Astrocyte (in vitro differentiated cells and primary cell): ENCODE data around the gene LRWD1. TPM values are rescaled to one million over a fixed set of nuclear protein-coding genes. Genes with fewer than 3 reads are reported as not detected.
"Not testable (repeated sequence)": the region's sequence is repeated elsewhere in the genome, so short reads cannot be mapped to it uniquely, and the experiment has no call there.

ENCODE experiments used
- DNase-seq: peaks from one replicate; pipeline ENCODE4 v3.0.0-alpha.2; 2010; ENCODE audit warnings: low read depth
- FAIRE-seq: peaks from 2 replicates; lab custom pipeline; 2011; peaks lifted over from hg19 to GRCh38; lab: Jason Lieb, UNC
- H2AFZ ChIP-seq: 2 replicates; pipeline ENCODE4 v1.6.0; 2012; ENCODE audit warnings: low read depth, low read length, inconsistent platforms
- H3K27ac ChIP-seq: 2 replicates; pipeline ENCODE4 v1.5.1; 2011; ENCODE audit warnings: low read depth, low read length, inconsistent platforms
- H3K27me3 ChIP-seq: 2 replicates; pipeline ENCODE4 v1.6.0; 2011; ENCODE audit warnings: low read length, inconsistent platforms; ENCODE audit not compliant: insufficient read depth
- H3K36me3 ChIP-seq: 2 replicates; pipeline ENCODE4 v1.5.1; 2011; ENCODE audit warnings: low read length, inconsistent platforms; ENCODE audit not compliant: insufficient read depth
- H3K4me1 ChIP-seq: 2 replicates; pipeline ENCODE4 v1.5.1; 2011; ENCODE audit warnings: low read length, inconsistent platforms; ENCODE audit not compliant: insufficient read depth
- H3K4me2 ChIP-seq: 2 replicates; pipeline ENCODE4 v1.6.0; 2012; ENCODE audit warnings: low read length, inconsistent platforms
- H3K4me3 ChIP-seq: 2 replicates; pipeline ENCODE4 v1.5.1; 2011; ENCODE audit warnings: low read depth, mild to moderate bottlenecking, low read length, inconsistent platforms; ENCODE audit not compliant: insufficient read depth
- H3K79me2 ChIP-seq: 2 replicates; pipeline ENCODE4 v1.6.0; 2012; ENCODE audit warnings: mild to moderate bottlenecking, low read length, inconsistent platforms; ENCODE audit not compliant: insufficient read depth
- H3K9ac ChIP-seq: 2 replicates; pipeline ENCODE4 v1.6.0; 2012; ENCODE audit warnings: mild to moderate bottlenecking, low read length, inconsistent platforms
- H3K9me3 ChIP-seq: 2 replicates; pipeline ENCODE4 v1.5.1; 2012; ENCODE audit warnings: low read depth, mild to moderate bottlenecking, low read length, inconsistent platforms; ENCODE audit not compliant: insufficient read depth
- H4K20me1 ChIP-seq: 2 replicates; pipeline ENCODE4 v1.6.0; 2012; ENCODE audit warnings: low read length, inconsistent platforms; ENCODE audit not compliant: insufficient read depth
- H3K27ac Mint-ChIP-seq: one replicate; pipeline ENCODE4 v1.8.0; 2021; ENCODE audit warnings: mild to moderate bottlenecking, mixed read lengths; ENCODE audit not compliant: unreplicated experiment
- H3K27me3 Mint-ChIP-seq: one replicate; pipeline ENCODE4 v1.8.0; 2021; ENCODE audit warnings: low read depth, mixed read lengths; ENCODE audit not compliant: unreplicated experiment
- H3K36me3 Mint-ChIP-seq: one replicate; pipeline ENCODE4 v1.8.0; 2021; ENCODE audit warnings: low read depth, mixed read lengths; ENCODE audit not compliant: unreplicated experiment
- H3K4me1 Mint-ChIP-seq: one replicate; pipeline ENCODE4 v1.8.0; 2021; ENCODE audit warnings: low read depth, mixed read lengths; ENCODE audit not compliant: unreplicated experiment
- H3K4me3 Mint-ChIP-seq: one replicate; pipeline ENCODE4 v1.8.0; 2021; ENCODE audit warnings: mild to moderate bottlenecking, moderate library complexity, mixed read lengths; ENCODE audit not compliant: unreplicated experiment
- H3K9me3 Mint-ChIP-seq: one replicate; pipeline ENCODE4 v1.8.0; 2021; ENCODE audit warnings: mild to moderate bottlenecking, mixed read lengths; ENCODE audit not compliant: unreplicated experiment
- total RNA-seq: library from RNA; stranded (reverse); gene quantifications from 2 replicates; pipeline ENCODE4 v1.2.1, GENCODE V29; 2021

LRWD1 gene
- total RNA-seq, 1 donor from 2014 or later = 26.2 TPM

- not testable (repeated sequence) for H3K27ac ChIP-seq, DNase-seq, H3K36me3 ChIP-seq, H3K4me1 Mint-ChIP-seq, H3K9me3 ChIP-seq, H3K4me1 ChIP-seq, H3K9ac ChIP-seq, H3K9me3 Mint-ChIP-seq, H3K4me3 ChIP-seq, H3K79me2 ChIP-seq, FAIRE-seq, H2AFZ ChIP-seq, H3K27ac Mint-ChIP-seq, H3K4me3 Mint-ChIP-seq, H3K27me3 ChIP-seq, H4K20me1 ChIP-seq, H3K27me3 Mint-ChIP-seq, H3K4me2 ChIP-seq, H3K36me3 Mint-ChIP-seq
These were observed 25.8 kb downstream of the LRWD1 start for GRCh38 chr7:102490529-102491075.

DNA sequence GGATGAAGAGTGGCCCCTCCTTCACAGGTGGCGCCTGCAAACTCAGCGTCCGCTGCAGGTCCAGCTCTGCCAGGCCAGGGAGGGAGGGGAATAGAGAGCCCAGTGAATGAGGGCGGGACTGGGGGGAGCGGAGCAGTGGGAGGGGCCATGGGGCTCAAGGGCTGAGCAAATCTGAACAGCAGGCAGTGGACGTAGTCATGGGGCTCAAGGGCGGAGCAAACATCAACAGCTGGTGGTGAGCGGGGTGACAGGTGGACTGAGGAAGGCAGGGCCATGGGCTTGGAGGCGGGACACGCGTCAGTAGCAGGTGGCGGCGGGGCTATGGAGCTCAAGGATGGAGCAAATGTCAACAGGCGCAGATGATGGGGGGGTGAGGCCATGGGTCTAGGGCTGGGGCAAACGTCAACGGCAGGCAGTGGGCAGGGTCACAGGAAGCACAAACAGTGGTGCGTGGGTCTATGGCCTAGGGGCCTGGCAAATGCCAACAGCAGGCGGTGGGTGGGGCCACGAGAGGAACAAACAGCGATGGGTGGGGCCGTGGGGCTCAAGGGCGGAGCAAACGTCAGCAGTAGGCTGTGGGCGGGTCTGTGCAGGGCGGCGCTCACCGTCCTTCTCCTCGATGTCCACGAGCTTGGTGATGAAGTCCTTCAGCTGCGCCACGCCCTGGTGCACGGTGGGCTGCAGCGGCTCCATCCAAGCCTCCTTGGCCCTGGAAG lies 28.6 kb downstream of the LRWD1 start:
- not testable (repeated sequence) for H3K27ac ChIP-seq, H3K27me3 Mint-ChIP-seq, DNase-seq, H3K4me3 Mint-ChIP-seq, H3K4me3 ChIP-seq, H3K27me3 ChIP-seq, H3K9me3 Mint-ChIP-seq, H3K4me2 ChIP-seq, H3K4me1 ChIP-seq, H2AFZ ChIP-seq, H3K36me3 ChIP-seq, H3K79me2 ChIP-seq, H3K27ac Mint-ChIP-seq, H4K20me1 ChIP-seq, H3K9ac ChIP-seq, H3K36me3 Mint-ChIP-seq, H3K9me3 ChIP-seq, H3K4me1 Mint-ChIP-seq, FAIRE-seq

DNA sequence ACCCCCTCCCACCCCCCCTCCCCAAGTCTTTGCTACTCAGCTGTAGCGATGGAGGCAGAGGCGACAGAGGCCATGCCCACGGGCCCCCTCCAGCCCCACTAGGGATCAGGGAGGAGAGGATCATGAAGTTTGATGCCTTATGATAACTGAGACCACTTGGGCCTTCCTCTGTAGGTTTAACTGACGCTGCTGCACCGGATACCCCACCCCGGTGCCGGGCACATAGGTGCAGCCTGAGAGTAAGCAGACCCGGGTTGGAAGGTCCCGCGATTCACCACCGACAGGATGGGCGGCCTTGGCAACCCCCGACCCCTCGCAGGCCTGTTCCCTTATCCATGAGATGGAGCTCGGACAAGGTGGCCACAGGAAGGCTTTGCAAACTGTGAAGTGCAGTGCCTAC lies 29.2 kb downstream of the LRWD1 start:
- H3K4me1 Mint-ChIP-seq, H3K9ac ChIP-seq, H3K27me3 Mint-ChIP-seq, H3K27ac Mint-ChIP-seq, H3K27ac ChIP-seq, H3K36me3 Mint-ChIP-seq, H2AFZ ChIP-seq, H3K9me3 ChIP-seq, H3K4me2 ChIP-seq, H4K20me1 ChIP-seq, H3K4me3 Mint-ChIP-seq, H3K79me2 ChIP-seq, H3K4me3 ChIP-seq, DNase-seq, H3K4me1 ChIP-seq, H3K27me3 ChIP-seq, H3K36me3 ChIP-seq, FAIRE-seq, H3K9me3 Mint-ChIP-seq: not testable (repeated sequence)

- FAIRE-seq, H4K20me1 ChIP-seq, H3K4me3 ChIP-seq, H3K27me3 Mint-ChIP-seq, H3K27me3 ChIP-seq, H3K9me3 ChIP-seq, H3K36me3 Mint-ChIP-seq, H3K9ac ChIP-seq, H3K4me1 Mint-ChIP-seq, H3K4me1 ChIP-seq, H3K27ac ChIP-seq, H3K36me3 ChIP-seq, H3K4me3 Mint-ChIP-seq, DNase-seq, H3K4me2 ChIP-seq, H3K79me2 ChIP-seq, H2AFZ ChIP-seq, H3K9me3 Mint-ChIP-seq, H3K27ac Mint-ChIP-seq: not testable (repeated sequence)
These were observed 29.8 kb downstream of the LRWD1 start for GRCh38 chr7:102494473-102495149.

DNA sequence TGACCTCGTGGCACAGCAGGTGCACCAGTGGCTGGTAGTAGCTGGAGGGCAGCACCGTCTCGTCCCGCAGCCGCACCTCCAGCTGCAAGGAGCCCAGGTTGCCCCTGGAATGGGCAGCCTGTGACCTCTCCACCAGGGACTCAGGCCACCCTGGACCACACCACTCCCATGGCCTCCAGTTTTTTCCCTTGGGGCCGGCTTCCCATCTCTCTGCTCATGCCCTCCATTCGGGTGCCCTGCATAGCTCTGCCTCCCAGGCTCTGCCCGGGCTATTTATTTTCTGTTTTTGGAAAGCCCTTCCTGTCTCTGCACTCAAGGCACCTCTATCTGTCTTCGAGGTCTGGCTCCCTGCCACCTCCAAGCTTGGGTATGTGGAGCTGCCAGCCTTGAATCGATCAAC lies 32.1 kb downstream of the LRWD1 start:
- not testable (repeated sequence) for DNase-seq, H3K9ac ChIP-seq, H3K9me3 ChIP-seq, H3K27ac ChIP-seq, H3K79me2 ChIP-seq, H3K27ac Mint-ChIP-seq, H3K36me3 Mint-ChIP-seq, H3K4me3 ChIP-seq, H4K20me1 ChIP-seq, H3K9me3 Mint-ChIP-seq, H3K36me3 ChIP-seq, H3K27me3 Mint-ChIP-seq, H3K4me2 ChIP-seq, H3K4me3 Mint-ChIP-seq, FAIRE-seq, H3K4me1 Mint-ChIP-seq, H3K27me3 ChIP-seq, H3K4me1 ChIP-seq, H2AFZ ChIP-seq

GRCh38 chr7:102497308-102497707 lies 32.5 kb downstream of the LRWD1 start:
- not testable (repeated sequence) for H3K27me3 ChIP-seq, H3K9me3 Mint-ChIP-seq, DNase-seq, H3K9me3 ChIP-seq, H3K27ac Mint-ChIP-seq, H3K27me3 Mint-ChIP-seq, H3K4me1 ChIP-seq, H3K4me3 Mint-ChIP-seq, H3K9ac ChIP-seq, H4K20me1 ChIP-seq, H3K36me3 Mint-ChIP-seq, H3K4me1 Mint-ChIP-seq, H3K27ac ChIP-seq, H3K79me2 ChIP-seq, H2AFZ ChIP-seq, FAIRE-seq, H3K4me3 ChIP-seq, H3K4me2 ChIP-seq, H3K36me3 ChIP-seq
